Stimulated activated effector memory CD8-positive, alpha-beta T cell treated with anti-CD3 and anti-CD28 coated beads, Interleukin-12 subunit alpha, Interleukin-12 subunit beta, amount 100 ng/mL, for 72 hours (primary cell): ENCODE data around the gene PFAS.
"Not testable (repeated sequence)": the region's sequence is repeated elsewhere in the genome, so short reads cannot be mapped to it uniquely, and the experiment has no call there.

Source experiments
- ATAC-seq: fragments of 150-1000 bp; cut with Tn5 transposase; 2 replicates; pipeline ENCODE4 v1.10.0; 2021
- DNase-seq, 2 donors: peaks; one replicate each; pipeline ENCODE4 v3.0.0; 2021 to 2022; ENCODE audit warnings: low spot score in 2 of 2
- H3K27ac Mint-ChIP-seq: one replicate; pipeline ENCODE4 v1.8.0; 2022; ENCODE audit warnings: mild to moderate bottlenecking, mixed read lengths
- H3K36me3 Mint-ChIP-seq: one replicate; pipeline ENCODE4 v1.8.0; 2022; ENCODE audit warnings: mild to moderate bottlenecking, mixed read lengths
- H3K4me1 Mint-ChIP-seq: one replicate; pipeline ENCODE4 v1.8.0; 2022; ENCODE audit warnings: mixed read lengths
- H3K4me3 Mint-ChIP-seq: one replicate; pipeline ENCODE4 v1.8.0; 2022; ENCODE audit warnings: mild to moderate bottlenecking, mixed read lengths
- H3K9me3 Mint-ChIP-seq: one replicate; pipeline ENCODE4 v1.8.0; 2022; ENCODE audit warnings: mixed read lengths

PFAS gene, protein sequence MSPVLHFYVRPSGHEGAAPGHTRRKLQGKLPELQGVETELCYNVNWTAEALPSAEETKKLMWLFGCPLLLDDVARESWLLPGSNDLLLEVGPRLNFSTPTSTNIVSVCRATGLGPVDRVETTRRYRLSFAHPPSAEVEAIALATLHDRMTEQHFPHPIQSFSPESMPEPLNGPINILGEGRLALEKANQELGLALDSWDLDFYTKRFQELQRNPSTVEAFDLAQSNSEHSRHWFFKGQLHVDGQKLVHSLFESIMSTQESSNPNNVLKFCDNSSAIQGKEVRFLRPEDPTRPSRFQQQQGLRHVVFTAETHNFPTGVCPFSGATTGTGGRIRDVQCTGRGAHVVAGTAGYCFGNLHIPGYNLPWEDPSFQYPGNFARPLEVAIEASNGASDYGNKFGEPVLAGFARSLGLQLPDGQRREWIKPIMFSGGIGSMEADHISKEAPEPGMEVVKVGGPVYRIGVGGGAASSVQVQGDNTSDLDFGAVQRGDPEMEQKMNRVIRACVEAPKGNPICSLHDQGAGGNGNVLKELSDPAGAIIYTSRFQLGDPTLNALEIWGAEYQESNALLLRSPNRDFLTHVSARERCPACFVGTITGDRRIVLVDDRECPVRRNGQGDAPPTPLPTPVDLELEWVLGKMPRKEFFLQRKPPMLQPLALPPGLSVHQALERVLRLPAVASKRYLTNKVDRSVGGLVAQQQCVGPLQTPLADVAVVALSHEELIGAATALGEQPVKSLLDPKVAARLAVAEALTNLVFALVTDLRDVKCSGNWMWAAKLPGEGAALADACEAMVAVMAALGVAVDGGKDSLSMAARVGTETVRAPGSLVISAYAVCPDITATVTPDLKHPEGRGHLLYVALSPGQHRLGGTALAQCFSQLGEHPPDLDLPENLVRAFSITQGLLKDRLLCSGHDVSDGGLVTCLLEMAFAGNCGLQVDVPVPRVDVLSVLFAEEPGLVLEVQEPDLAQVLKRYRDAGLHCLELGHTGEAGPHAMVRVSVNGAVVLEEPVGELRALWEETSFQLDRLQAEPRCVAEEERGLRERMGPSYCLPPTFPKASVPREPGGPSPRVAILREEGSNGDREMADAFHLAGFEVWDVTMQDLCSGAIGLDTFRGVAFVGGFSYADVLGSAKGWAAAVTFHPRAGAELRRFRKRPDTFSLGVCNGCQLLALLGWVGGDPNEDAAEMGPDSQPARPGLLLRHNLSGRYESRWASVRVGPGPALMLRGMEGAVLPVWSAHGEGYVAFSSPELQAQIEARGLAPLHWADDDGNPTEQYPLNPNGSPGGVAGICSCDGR (N-terminal part only)

DNA sequence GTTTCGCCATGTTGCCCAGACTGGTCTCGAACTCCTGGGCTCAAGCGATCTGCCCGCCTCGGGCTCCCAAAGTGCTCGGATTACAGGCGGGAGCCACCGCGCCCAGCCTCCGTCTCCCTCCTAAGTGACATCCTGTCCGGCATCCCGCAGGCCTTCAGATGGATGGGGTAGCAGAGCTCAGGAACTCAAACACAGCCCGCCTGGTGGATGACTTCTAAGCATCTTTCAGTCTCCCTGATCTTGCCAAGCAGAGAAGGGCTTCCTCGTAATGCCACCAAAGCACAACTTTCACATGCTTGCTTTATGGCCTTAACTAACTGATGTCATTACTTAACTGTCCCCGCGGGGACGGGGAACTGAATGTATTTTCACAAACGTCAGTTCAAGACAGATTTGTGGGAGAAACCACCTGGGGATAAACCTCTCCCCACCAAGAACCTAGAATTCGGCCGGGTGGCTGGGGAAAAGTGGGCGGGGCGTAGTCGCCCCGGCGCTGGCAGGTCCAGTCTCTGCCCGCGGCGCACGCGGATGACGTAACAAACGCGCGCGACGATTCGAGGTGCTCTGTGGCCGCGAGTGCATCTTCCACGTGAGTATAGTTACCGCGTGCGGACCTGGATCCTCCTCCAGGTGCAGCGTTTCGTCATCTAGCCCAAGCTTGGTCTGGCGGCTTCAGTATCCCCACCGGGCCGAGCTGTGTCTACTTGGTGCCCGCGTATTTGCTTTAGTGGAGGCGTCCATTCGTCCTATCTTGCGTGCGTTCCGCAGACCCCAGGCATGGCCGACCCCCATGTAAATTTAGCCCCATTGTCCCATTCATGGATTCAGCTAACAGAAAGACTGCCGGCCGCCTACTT is at the start of gene PFAS:
Gene PFAS, plus strand, starts transcription at position 539 of the 857 bp plus-strand sequence. CDS start 4,649 bp downstream, outside the sequence.
- H3K4me1 Mint-ChIP-seq, result peaks cover 51% of the 10 kb centered on the region
- no peaks in the 10 kb centered on the region for H3K9me3 Mint-ChIP-seq
- peak within 1 kb of the TSS; percentile 95 for H3K4me3 Mint-ChIP-seq
- DNase-seq, result peak; percentile 98 to 99
- peak; percentile 80 for ATAC-seq
- peak within 1 kb of the TSS; percentile 98 for H3K27ac Mint-ChIP-seq
- H3K36me3 Mint-ChIP-seq, result peaks cover 66% of the 10 kb centered on the region

DNA sequence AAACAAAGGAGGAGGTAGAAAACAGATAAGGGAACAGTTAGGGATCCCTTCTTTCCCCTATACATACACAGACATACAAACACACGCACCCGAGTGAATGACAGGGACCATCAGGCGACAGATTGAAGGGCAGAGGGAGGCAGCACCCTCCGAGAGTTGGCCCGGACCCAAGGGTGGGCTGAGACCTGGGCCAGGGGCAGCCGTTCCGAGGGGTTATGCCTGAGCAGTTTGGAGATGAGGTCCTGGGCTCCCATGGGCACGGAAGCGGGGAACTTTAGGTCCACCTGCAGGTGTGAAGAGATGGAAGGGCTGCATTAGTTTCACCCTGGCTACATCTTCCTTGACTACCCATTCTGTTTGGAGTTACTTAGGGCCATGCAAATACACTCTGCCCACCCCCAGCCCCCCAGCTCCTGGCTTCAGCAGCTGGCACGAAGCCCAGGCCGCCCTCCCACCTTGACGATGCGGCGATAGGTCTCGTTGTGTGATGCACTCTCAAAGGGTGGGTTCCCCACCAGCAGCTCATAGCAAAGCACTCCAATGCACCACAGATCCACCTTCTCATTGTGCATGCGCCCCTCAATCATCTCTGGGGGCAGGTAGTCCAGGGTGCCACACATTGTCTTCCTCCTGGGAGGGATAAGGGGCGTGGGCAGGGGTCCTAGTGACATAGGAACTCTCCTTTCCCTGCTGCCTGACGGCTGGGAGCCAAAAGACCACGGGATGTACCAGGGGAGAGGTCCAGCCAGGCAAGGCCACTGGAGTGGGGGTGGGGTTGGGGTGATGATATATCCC is 44.1 kb upstream of the PFAS start:
- Mint-ChIP-seq H3K36me3 (peaks cover 78% of the 10 kb centered on the region), H3K4me1 (peaks cover 28% of the 10 kb centered on the region), H3K9me3 (no peaks in the 10 kb centered on the region), H3K27ac (peak overlapping the region; percentile 27), H3K4me3 (no peak overlapping the region)
- DNase-seq, result no peak
- ATAC-seq, result no peak

DNA sequence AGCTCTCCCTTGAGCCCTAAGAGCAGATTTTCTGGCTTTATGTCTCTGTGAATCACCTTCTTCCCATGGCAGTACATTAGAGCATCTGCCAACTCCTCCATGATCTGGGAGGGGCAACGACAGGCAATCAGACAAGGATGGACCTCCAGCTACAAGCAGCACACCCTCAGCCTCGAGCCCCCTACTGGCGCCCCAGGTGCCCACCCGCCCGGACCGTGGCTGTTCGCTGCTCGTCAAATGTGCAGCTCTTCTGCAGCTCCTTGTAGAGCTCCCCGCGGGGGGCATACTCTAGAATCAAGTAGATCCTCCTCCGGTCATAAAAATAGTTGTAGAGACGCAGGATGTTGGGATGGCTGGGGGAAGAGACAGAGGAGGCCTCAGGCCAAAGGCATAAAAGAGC is 42.6 kb upstream of the PFAS start:
- no peak for DNase-seq
- H3K27ac Mint-ChIP-seq, result peak overlapping the region; percentile 69
- H3K36me3 Mint-ChIP-seq, result peaks cover 83% of the 10 kb centered on the region
- no peaks in the 10 kb centered on the region for H3K9me3 Mint-ChIP-seq
- peaks cover 39% of the 10 kb centered on the region for H3K4me1 Mint-ChIP-seq
- no peak overlapping the region for H3K4me3 Mint-ChIP-seq
- ATAC-seq, result no peak

DNA sequence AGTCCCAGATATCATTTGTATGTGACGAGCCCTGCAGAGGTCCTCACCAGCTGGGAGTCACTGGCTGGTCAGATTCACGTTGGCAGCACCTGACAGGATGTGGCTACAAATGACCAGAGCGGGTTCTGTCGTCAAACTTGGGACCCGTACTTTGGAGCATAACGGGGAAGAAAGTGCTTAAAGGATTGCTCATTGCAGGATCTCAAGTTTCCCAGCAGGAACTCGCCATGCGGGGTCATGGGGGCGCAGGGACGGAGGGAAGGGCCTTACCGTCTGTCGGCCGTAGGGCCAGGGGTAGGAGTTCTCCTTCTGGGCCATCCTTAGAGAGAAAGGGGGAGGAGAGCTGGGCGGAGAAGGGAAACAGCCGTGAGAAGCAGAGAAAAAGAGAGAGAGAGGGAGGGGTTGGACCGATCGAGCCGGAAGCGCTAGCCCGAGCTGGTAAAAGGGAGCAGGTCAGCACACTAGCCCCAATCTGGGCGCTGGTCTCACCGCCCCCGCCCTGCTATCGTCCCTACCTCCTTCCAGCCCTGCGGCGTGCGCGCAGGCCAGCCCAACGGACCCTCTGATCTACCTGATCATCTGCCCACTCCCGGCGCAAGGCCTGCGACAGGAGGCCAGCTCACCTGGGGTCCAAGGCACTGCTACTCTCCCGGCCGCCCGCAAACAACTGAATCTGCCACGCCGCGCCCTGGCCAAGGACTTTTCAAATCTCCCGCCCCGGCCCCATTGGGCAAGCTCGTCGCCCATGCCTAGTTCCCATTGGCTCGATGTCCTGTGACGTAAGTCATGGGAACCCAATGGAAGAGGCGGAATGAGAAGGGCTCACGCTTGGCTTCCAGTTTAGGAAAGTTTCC is 39.0 kb upstream of the PFAS start, which contains the start of gene AURKB:
Gene AURKB, minus strand, starts transcription at position 669 of the 854 bp plus-strand sequence. Its CDS starts 351 bp downstream, at position 318.
- Mint-ChIP-seq H3K4me1 (peaks cover 33% of the 10 kb centered on the region), H3K27ac (peak within 1 kb of the TSS; percentile 98), H3K4me3 (peak within 1 kb of the TSS; percentile 96), H3K36me3 (peaks cover 58% of the 10 kb centered on the region), H3K9me3 (no peaks in the 10 kb centered on the region)
- ATAC-seq, result peak; percentile 97
- peak; percentile 81 to 94 for DNase-seq

DNA sequence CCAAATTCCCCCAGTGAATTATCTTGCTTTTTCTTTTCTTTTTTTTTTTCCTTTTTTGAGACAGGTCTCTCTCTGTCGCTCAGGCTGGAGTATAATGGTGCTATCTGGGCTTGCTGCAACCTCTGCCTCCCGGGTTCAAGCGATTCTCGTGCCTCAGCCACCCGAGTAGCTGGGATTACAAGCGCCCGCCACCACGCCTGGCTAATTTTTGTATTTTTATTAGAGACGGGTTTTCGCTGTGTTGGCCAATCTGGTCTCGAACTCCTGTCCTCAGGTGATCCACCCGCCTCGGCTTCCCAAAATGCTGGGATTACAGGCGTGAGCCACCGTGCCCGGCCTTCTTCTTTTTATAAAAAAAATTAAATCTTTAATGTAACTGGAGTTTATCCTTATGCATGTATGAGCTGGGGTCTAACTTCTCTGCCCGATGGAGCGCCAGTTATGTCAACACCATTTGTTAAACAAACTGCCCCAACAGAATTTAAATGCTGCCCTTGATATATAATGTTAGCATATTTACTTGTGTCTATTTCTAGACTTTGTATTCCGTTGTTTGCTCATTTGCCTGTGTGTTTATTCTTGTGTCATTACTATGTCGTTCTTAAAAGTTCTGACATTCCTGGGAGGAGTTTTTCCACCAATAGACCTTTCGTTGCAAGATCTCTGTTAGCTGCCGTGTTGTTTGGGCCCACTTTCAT is 38.2 kb upstream of the PFAS start:
- no peak for DNase-seq
- H3K4me3 Mint-ChIP-seq, result peak overlapping the region; percentile 96
- no peaks in the 10 kb centered on the region for H3K9me3 Mint-ChIP-seq
- H3K36me3 Mint-ChIP-seq, result peaks cover 51% of the 10 kb centered on the region
- H3K27ac Mint-ChIP-seq, result peak overlapping the region; percentile 98
- peaks cover 33% of the 10 kb centered on the region for H3K4me1 Mint-ChIP-seq
- ATAC-seq, result peak; percentile 25

DNA sequence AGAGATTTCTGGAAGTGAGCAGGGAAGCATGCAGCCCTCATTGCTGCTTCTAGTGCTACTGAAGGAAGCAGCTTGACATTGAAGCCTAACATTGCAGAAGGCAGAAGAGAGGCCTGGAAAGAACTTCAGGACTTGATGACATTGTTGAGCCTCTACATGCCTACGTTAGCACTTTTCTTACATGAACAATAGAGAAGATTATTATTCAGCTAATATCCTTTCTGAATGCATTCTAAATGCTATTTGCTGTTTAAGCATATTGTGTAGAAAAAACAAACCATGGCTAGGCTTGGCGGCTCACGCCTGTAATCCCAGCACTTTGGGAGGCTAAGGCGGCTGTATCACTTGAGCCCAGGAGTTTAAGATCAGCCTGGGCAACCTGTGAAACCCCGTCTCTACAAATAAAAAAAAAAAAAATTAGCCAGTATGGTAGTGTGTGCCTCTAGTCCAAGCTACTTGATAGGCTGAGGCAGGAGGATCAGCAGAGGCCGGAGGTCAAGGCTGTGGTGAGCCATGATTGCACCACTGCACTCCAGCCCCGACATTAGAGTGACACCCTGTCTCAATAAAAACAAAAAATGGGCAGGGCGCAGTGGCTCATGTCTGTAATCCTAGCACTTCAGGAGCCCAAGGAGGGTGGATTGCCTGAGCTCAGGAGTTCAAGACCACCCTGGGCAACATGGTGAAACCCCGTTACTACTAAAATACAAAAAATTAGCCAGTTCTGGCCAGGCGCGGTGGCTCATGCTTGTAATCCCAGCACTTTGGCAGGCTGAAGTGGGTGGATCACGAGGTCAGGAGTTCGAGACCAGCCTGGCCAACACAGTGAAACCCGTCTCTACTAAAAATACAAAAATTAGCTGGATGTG is 36.5 kb upstream of the PFAS start:
- no peak for DNase-seq
- peaks cover 34% of the 10 kb centered on the region for H3K36me3 Mint-ChIP-seq
- peaks cover 27% of the 10 kb centered on the region for H3K4me1 Mint-ChIP-seq
- no peak overlapping the region for H3K27ac Mint-ChIP-seq
- no peak for ATAC-seq
- no peaks in the 10 kb centered on the region for H3K9me3 Mint-ChIP-seq
- no peak overlapping the region for H3K4me3 Mint-ChIP-seq

DNA sequence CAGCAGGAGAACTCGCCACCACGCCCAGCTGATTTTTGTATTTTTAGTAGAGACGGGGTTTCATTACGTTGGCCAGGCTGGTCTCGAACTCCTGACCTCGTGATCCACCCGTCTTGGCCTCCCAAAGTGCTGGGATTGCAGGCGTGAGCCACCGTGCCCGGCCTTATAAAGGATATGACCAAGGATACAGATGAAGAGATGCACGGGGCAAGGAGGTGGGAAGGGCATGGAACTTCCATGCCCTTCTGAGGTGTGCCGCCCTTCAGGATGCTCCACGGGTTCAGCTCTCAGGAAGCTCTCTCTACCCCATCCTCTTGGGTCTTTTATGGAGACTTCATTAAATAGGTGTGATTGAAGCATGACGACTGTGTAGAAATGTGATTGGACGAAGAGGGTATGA is 35.1 kb upstream of the PFAS start:
- not testable (repeated sequence) for DNase-seq, ATAC-seq, H3K27ac Mint-ChIP-seq, H3K9me3 Mint-ChIP-seq, H3K4me3 Mint-ChIP-seq
- Mint-ChIP-seq H3K36me3 (peaks cover 20% of the 10 kb centered on the region), H3K4me1 (peaks cover 22% of the 10 kb centered on the region)

DNA sequence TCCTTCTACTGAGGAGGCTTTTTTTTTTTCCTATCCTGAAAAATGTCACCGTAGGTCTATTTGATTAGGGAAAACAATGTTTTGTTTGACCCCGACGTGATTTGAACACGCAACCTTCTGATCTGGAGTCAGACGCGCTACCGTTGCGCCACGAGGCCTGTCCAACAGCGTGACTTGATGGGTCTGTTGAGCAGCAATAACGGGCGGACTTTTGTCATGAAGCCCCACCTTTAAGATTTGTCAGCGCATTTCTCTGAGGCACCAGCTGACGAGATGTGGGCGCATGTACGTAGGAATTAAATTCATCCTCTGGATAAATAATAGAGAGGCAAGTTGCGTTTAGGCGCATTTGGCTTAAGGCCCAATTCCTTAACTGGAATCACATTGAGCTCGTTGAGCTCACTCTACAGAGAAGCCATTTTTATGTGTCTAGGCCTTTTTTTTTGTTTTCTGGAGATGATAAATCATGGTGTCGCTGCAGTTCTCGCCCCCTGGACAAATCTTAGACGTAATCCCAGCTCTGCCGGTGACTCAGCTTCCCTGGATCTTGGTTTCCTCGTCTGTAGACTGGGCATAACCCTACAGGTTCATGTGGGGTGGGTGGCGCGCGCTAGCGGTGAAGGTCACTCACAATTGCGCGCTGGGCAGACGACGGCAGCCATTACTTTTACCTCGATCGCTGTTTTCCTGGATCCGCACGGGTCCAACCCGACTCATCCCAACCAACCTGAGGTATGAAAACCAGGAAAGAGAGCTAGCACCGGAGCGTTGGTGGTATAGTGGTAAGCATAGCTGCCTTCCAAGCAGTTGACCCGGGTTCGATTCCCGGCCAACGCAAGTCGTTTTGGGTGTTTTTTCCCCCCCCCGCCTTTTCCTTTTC is 28.1 kb upstream of the PFAS start:
- peak; percentile 89 to 98 for DNase-seq
- H3K36me3 Mint-ChIP-seq, result peaks cover 60% of the 10 kb centered on the region
- H3K27ac Mint-ChIP-seq, result peak overlapping the region; percentile 100

GRCh38 chr17:8221663-8222379 is 27.3 kb upstream of the PFAS start:
- peak; percentile 91 to 98 for DNase-seq
- Mint-ChIP-seq H3K36me3 (peaks cover 68% of the 10 kb centered on the region), H3K4me3 (peak overlapping the region; percentile 95), H3K4me1 (peaks cover 57% of the 10 kb centered on the region), H3K27ac (peak overlapping the region; percentile 100), H3K9me3 (no peaks in the 10 kb centered on the region)
- peak; percentile 76 for ATAC-seq

More for the DNA sequence above, 28.1 kb upstream of the PFAS start:
- H3K4me3 Mint-ChIP-seq, result peak overlapping the region; percentile 95
- H3K4me1 Mint-ChIP-seq, result peaks cover 49% of the 10 kb centered on the region
- peak; percentile 33 for ATAC-seq
- no peaks in the 10 kb centered on the region for H3K9me3 Mint-ChIP-seq

DNA sequence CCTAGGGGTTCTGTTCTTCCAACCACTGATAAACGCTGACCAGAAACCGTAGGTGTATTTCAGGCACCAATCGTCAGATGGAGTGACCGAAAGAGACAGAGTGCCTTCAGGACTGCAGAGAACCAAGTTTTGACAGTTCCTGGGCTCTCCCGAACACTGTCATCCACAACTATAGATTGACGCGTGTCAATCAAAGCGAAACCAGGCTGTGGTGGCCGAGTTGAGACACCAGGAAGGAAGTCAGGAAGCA is 26.8 kb upstream of the PFAS start:
- ATAC-seq, result peak; percentile 69
- peaks cover 62% of the 10 kb centered on the region for H3K4me1 Mint-ChIP-seq
- H3K36me3 Mint-ChIP-seq, result peaks cover 72% of the 10 kb centered on the region
- peak overlapping the region; percentile 95 for H3K4me3 Mint-ChIP-seq
- no peaks in the 10 kb centered on the region for H3K9me3 Mint-ChIP-seq
- peak overlapping the region; percentile 100 for H3K27ac Mint-ChIP-seq
- DNase-seq, result no peak
